ENCODE results near the gene GCNT1. TPM values are rescaled to one million over a fixed set of nuclear protein-coding genes. Genes with fewer than 3 reads are reported as not detected.
"Not testable (repeated sequence)": the region's sequence is repeated elsewhere in the genome, so short reads cannot be mapped to it uniquely, and the experiment has no call there.

Gene GCNT1
- total RNA-seq, 1 donor from 2014 or later = 15.3 TPM

DNA sequence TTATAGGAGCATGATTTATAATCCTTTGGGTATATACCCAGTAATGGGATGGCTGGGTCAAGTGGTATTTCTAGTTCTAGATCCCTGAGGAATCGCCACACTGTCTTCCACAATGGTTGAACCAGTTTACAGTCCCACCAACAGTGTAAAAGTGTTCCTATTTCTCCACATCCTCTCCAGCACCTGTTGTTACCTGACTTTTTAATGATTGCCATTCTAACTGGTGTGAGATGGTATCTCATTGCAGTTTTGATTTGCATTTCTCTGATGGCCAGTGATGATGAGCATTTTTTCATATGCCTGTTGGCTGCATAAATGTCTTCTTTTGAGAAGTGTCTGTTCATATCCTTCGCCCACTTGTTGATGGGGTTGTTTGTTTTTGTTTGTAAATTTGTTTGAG is 20.4 kb downstream of the GCNT1 start:
- DNase-seq (ENCODE audit: low spot score) = not testable (repeated sequence)

DNA sequence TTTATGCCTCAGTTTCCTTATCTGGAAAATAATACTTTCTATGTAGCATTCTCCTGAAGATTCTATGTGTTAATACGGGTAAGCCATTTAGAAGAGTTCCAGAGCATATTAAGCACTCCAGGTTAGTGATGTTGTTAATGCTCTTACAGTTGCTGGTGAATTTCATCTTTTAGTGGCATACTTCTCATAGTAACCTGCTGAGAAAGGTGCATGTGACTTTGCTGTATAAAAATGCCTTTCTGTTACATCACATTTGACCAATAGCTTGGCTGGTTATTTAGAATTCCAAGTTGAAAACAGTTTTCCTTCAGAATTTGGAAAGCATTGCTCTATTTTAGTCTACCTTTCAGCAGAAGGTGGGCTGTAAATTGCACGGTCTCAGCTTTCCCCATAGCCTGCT is 27.2 kb downstream of the GCNT1 start:
- no peak for DNase-seq (ENCODE audit: low spot score)

DNA sequence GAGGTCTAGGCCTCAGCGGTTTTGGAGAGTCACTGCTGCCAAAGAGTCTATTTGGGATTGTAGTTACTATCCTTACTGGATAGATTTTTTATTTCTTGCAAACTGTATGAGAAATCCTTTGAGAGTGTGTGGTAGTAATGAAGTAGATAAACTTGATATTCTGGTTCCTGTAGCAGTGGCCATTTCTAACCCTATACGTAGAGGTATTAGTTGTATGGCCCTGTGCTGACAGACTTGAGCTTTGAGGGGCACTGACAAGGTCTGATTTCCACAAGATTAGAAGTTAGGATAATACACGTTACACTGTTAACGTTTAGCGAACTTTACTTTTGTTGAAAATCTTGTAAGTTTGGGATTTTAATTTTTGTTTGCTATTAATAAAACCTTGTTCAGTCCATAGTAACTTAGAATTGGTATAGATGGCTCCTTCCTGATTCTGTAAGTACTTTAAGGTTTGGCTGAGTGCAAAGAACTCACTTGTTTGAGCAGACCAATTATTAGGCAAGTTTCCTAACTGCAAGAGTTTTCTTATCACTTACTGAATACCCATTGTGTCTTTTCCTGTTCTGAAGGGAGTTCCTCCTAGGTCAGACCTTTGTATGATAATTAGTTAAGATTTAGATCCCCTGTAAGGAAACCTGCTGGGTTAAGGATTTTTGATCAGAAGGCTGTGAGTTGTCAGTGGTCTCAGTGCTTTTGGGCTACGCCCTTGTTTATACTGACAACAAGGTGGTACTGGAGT is 31.4 kb downstream of the GCNT1 start:
- DNase-seq (ENCODE audit: low spot score) = no peak

DNA sequence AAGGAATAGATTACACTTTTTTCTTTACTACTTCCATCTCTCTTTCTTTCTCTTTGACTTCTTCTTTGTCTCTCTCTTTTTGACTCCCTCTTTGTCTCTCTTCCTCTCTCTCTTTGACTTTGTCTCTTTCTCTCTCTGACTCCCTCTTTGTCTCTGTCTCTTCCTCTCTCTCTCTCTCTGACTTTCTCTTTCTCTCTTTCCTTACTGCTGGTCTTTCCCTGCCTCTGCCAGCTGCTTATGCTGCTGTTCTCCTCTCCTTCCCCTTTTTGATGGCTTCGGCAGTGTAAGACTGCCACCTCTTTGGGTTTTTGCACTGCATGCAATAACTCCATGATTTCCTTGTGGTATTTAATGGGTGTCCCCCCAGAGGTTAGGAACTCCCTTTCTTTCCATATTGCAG is 32.1 kb downstream of the GCNT1 start:
- not testable (repeated sequence) for DNase-seq (ENCODE audit: low spot score)

DNA sequence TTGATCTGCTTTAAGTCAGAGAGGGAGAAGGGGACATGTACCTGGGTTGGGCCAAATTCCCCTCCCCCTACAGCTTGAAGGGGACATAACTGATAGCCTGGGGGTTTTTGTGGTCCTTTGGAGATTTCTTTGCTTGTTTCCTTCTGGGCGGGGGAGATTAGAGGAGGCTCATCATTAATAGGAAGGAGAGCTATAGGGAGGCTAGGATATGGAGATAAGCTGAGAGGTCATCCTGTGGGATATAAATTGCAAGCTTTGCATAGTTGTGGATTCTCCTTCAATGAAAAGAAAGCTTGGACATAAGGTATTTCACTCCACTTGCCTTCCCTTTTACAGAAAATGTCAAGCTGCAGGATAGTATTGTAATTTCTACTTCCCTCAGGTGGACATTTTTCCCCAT is 34.5 kb downstream of the GCNT1 start:
- not testable (repeated sequence) for DNase-seq (ENCODE audit: low spot score)

DNA sequence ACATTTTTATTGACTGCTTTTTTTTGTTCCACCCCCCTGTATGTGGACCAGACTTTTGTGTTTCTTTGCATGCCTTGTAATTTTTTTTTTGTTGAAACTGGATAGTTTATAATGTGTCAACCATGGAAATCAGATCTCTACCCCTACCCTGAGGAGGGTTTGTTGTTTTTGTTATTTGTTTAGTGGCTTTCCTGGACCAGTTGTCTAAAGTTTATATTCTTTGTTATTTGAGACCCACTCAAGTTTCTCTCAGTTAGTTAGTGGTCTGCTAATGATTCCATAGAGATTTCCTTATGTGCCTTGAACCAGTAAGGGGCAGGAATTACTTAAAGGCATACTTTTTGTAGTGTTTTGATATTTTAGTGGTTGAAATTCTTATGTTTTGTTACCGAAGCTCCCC is 41.1 kb downstream of the GCNT1 start:
- no peak for DNase-seq (ENCODE audit: low spot score)

DNA sequence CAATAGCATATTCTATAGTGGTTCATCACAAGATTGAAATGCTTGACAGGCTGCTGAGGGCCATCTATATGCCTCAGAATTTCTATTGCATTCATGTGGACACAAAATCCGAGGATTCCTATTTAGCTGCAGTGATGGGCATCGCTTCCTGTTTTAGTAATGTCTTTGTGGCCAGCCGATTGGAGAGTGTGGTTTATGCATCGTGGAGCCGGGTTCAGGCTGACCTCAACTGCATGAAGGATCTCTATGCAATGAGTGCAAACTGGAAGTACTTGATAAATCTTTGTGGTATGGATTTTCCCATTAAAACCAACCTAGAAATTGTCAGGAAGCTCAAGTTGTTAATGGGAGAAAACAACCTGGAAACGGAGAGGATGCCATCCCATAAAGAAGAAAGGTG is 43.8 kb downstream of the GCNT1 start:
- DNase-seq (ENCODE audit: low spot score) = no peak

DNA sequence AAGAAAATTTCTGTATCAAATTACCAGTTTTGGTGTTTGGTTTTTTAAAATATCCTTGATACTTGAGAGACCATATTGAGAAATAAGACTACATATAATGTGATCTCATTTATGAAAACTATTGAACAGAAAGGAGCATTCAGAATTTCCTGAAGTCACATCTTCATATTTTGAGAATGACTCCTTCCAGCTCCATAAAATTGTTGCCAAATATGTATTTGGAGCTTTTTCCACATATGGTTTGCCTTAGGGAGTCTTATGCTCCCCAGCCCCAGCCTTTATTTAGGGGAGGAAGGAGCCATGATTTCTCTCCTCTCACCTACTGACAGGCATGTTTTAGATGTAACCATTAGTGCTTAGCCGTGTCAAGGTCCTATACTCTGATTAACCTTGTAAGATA is 51.1 kb downstream of the GCNT1 start:
- DNase-seq (ENCODE audit: low spot score) = no peak

DNA sequence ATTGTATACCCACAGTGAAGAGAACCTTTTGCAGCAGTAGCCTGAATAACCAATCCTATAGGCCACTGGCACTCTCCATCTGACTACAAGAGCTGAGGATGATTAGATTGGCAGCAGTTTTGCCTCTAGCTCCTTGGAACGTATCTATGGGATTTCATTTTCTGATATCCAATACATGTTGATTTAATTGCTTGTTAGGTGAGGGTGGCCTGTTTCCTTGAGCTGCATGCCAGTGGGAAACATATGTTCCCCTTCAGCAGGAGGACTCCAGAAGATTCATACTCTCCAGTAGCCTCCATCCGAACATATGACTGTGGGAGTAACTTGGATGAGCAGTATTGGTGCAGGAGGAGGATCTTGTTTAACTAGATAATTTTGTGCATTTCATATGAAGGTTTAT is 51.5 kb downstream of the GCNT1 start:
- DNase-seq (ENCODE audit: low spot score) = no peak

DNA sequence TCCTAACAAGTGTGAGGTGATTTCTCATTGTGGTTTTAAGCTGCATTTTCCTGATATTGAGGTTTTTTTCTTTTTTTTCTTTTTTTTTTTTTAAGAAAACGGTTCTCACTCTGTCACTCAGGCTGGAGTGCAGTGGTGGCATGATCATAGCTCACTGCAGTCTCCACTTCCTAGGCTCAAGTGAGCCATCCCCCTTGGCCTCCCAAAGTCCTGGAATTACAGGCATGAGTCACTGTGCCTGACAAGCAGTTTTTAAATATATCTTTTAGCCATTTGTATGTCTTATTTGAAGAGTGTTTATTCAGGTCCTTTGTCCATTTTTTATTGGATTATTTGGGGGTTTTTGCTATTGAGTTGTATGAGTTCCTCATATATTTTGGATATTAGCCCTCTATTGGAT is 53.8 kb downstream of the GCNT1 start:
- no peak for DNase-seq (ENCODE audit: low spot score)

DNA sequence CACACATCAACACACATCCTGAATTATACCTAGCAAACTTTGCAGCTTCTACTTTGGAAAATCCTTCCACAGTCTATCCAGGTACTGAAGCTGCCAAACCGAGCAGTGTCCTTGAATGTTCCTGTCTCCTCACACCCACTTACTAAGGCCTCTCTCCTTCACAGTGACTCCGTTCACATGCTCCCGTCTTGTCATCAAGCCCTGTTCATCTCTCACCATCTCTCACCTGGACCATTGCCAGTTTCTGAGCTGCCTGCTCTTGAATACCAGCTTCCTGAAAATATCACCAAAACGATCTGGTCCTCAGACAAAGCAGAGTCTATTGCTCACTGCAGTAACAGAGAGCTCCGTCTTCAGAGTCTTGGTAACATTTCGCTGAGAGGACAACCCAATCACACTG is 57.4 kb downstream of the GCNT1 start:
- no peak for DNase-seq (ENCODE audit: low spot score)

DNA sequence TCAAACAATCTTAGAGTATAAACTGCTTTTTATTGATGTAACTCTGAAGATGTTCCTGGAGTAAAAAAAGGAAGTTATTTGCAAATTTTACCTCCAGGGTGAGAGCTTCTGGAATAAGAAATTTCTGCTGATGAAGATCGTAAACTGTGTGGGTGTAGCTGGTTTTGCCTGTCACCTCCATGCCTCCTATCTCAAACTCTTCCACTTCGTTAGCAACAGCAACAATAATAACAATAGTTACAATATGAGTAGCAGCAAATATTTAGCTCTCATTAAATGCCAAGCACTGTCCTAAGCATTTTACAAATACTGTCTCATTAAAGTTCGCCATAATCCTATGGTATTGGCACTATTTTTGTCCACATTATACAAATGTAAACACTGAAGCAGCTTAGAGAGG is 57.9 kb downstream of the GCNT1 start:
- DNase-seq (ENCODE audit: low spot score) = no peak

DNA sequence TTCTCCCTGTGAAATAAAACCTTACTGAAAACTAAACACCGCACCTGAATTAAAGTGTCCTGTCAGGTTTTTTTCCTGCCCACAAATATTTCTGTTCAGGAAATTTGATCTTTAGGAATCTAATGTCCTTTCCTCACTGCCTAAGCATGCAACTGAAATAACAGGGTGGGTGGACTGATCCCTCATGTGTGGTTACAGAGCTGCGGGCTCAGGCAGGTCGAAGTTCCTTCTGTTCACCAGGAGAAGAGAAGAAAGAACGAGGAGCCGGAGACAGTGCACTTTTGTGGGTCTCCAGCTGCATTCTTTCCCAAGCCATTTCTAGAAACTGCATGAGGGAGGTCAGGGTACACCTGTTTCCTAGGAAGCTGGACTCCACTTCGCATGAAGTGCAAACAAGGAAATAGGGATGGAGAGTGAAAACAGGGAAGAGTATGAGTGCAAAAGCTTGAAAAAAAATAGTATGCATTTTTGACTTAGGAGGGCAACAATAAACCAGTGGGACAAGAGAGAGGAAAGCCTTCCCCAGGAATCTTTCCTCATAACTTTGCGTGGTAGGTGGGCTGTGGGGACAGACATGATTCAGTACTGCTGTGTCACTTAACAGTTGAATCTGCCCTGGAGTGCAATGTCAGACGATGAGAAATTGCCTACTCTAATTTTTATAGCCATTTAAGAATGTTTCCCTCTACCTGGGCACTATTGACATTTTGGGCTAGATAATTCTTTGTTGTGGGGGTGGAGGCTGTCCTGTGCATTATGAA is 60.3 kb downstream of the GCNT1 start:
- DNase-seq (ENCODE audit: low spot score) = no peak

DNA sequence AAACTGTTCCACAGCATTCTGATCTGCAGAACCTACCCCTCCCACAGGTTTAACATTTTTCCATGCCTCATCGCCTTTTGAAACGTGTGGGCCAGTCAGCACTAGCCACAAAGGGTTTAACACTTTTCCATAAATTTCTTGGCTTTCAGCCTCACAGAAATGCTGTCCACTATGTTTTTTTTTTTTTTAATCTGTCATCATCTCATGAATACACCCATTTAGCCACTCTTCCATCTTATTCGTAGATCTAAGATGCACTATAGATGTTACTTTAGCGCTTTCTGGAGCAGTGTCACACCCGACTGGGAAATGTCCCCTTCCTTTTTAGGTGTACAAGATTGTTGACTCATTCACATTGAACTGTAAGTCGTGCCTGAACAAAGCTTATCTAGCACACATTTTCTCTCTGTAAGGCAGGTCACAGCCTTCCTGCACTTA is 62.3 kb downstream of the GCNT1 start:
- DNase-seq (ENCODE audit: low spot score) = no peak

DNA sequence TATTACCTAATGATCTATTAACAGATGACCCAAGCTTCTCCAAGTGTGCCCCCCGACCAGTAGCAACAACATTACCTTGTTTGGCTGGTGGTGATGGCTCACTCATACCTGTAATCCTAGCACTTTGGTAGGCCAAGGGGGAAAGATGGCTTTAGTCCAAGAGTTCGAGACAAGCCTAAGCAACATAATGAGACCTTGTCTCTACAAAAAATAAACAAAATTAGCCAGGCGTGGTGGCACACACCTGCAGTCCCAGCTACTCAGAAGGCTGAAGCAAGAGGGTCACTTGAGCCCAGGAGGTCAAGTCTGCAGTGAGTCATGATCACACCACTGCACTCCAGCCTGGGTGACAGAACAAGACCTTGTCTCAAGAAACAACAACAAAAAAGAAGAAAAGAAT is 62.9 kb downstream of the GCNT1 start:
- DNase-seq (ENCODE audit: low spot score) = no peak

DNA sequence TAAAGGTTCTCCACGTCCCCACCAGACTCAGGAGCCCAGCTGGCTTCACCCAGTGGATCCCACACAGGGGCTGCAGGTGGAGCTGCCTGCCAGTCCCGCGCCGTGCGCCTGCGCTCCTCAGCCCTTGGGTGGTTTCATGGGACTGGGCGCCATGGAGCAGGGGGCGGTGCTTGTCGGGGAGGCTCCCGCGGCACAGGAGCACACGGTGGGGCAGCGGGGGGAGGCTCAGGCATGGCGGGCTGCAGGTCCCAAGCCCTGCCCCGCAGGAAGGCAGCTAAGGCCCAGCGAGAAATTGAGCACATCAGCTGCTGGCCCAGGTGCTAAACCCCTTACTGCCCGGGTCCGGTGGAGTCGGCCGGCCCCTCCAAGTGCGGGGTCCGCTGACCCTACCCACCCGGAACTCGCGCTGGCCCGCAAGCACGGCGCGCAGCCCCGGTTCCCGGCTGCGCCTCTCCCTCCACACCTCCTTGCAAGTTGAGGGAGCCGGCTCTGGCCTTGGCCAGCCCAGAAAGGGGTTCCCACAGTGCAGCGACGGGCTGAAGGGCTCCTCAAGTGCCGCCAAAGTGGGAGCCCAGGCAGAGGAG is 64.7 kb downstream of the GCNT1 start:
- not testable (repeated sequence) for DNase-seq (ENCODE audit: low spot score)

DNA sequence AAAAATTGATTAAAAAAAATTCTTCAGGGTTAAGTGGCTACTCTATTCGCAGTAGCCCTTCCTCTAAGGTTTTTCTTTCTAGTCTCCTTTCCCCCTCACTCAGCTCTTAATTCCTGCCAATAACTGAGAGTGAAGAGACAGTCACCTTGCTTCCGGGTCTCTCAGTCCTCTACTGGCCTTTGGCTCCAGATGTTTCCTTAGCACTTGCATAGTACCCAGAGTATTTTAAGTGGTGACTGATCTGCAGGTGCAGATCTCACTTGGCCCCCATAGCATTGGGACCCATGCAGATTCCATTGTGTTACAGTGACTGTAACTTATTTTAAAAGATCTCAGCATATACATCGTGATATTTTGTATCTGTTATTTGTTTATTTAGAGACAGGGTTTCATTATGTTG is 66.2 kb downstream of the GCNT1 start:
- no peak for DNase-seq (ENCODE audit: low spot score)

DNA sequence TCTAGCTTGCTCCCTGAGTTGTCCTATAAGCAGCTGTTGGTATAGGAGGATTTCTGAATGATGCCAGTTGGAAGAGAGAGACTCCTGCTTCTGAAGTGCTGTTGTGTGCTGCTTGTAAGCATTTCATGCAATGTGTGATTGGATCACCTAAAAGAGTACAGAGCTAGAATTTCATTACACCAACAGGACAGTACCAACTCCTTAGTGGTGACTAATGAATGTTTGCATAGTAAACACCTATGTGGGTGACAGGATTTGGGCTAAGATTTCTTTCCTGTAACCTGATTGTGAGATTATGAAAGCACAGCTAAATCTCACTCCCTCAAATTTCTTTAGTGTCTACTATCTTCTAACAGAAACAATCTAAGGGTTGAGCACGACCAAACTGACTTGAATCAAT is 67.0 kb downstream of the GCNT1 start:
- DNase-seq (ENCODE audit: low spot score) = no peak

DNA sequence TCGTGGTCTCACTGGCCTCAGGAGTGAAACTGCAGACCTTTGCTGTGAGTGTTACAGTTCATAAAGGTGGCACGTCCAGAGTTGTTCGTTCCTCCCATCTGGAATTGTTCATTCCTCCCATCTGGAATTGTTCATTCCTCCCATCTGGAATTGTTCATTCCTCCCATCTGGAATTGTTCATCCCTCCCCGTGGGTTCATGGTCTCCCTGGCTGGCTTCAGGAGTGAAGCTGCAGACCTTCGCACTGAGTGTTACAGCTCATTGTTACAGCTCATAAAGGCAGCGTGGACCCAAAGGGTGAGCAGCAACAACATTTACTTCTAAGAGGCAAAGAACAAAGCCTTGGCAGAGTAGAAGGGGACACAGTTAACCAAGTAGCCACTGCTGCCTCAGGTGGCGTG is 69.1 kb downstream of the GCNT1 start:
- DNase-seq (ENCODE audit: low spot score) = no peak

DNA sequence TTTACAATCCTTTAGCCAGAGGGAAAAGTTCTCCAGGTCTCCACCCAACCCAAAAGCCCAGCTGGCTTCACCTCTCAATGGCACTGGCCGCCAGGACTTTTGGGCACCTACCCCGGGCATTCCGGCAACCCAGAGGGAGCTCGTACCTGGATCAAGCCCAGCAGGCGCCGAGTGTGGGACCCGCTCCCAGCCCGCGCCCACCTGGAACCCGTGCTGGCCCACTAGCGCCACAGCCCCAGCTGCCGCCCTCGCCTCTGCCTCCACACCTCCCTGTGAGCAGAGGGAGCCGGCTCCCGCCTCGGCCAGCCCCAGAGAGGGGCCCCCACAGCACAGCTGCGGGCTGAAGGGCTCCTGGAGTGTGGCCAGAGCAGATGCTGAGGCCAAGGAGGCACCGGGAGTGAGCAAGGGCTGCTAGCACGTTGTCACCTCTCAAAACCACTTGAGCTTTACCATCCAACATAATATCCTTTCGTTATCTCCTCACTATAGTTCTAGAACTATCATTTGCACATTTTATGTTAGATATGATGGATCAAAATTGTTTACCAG is 69.7 kb downstream of the GCNT1 start:
- no peak for DNase-seq (ENCODE audit: low spot score)

DNA sequence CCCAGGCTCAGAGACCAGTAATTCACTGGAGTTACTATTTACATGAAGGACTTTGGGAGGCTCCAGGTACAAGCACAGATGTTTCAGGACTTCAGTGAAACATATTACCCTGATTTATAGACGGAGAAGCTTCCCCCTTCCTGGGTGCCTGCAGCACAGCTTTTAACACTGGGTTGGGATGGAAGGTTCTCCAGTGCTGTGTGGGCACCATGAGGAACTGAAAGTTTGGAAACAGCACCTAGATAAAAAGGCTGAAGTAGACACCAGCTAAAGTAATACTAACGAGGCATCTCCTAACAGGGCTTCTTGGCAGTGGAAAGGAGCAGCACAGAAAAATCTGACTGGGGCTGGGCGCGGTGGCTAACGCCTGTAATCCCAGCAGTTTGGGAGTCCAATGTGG is 70.7 kb downstream of the GCNT1 start:
- no peak for DNase-seq (ENCODE audit: low spot score)

DNA sequence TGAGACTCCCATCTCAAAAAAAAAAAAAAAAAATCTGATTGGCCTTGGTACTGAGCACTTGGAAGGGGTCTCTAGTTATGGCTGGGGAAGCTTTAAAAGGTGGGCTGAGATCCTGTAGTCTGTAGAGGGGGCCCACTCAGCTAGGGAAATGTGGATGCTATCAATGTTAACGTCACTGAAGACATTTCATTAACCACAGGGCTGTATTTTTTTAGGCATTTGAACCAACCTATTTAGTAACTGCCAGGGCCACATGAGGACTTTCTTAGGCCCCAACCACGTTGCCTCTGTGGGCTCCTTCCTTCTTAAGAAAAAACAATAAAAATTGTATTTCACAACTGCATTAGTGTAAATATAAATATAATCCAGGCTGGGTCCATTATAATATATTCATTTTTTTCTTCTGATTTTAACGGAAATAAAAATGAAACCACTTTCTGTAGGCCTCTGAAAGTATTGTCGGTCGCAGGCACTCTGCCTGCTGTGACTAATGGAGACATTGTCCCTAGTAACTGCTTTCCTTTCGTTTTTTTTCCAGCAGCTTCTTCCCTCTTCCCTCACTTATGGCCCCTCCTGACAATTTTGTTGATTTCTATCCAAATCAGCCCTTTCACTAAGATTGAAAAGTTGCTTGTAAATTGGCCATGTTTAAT is 71.6 kb downstream of the GCNT1 start:
- no peak for DNase-seq (ENCODE audit: low spot score)

Data from mesenteric fat pad (tissue), 1 donor.